RWPE1 (cell line): ENCODE measurements around the gene AGBL1.

Experiments used
- CTCF ChIA-PET: fragments of 350-600 bp; sonication (Branson Sonifier 250); formaldehyde crosslinking; extraction: SDS; loops from one replicate; lab custom pipeline; 2021; lab: Yijun Ruan, JAX
- POLR2A ChIA-PET: fragments of 400-600 bp; formaldehyde crosslinking; extraction: SDS; loops from one replicate; lab custom pipeline; 2020; ENCODE audit warnings: antibody characterized with exemption; ENCODE audit not compliant: low non-redundant PET; lab: Yijun Ruan, JAX
- DNase-seq: peaks from one replicate; pipeline ENCODE4 v3.0.0; 2012; ENCODE audit warnings: low spot score
- H3K27ac ChIP-seq: fragments of 450-650 bp; 2 replicates; pipeline ENCODE4 v1.5.1; 2017
- CTCF ChIP-seq: fragments of 450-650 bp; conservative IDR thresholded peaks from 2 replicates; pipeline ENCODE4 v1.5.1; 2017; ENCODE audit warnings: low read depth, mild to moderate bottlenecking

Gene AGBL1

GRCh38 chr15:86235667-86236066 lies 156.0 kb downstream of the AGBL1 start:
- no peak for DNase-seq
- ChIA-PET POLR2A (no interaction called here), CTCF (no interaction called here)

GRCh38 chr15:86236356-86237110 lies 156.9 kb downstream of the AGBL1 start:
- TF ChIP-seq CTCF, result no peak
- CTCF ChIA-PET, result interaction anchor here (0.7 kb wide), 1 partner anchor 508 kb away, joined by 3 read pairs; no protein-coding TSS in a partner anchor
- POLR2A ChIA-PET, result no interaction called here
- no peak overlapping the region for H3K27ac ChIP-seq
- no peak for DNase-seq

More at GRCh38 chr15:86235667-86236066, 156.0 kb downstream of the AGBL1 start:
- no peak for TF ChIP-seq CTCF
- H3K27ac ChIP-seq, result no peak overlapping the region

GRCh38 chr15:86237111-86237500 lies 157.4 kb downstream of the AGBL1 start:
- CTCF ChIA-PET, result interaction anchor here (0.7 kb wide), 1 partner anchor 508 kb away, joined by 3 read pairs; no protein-coding TSS in a partner anchor
- H3K27ac ChIP-seq, result no peak overlapping the region
- no peak for TF ChIP-seq CTCF
- DNase-seq, result no peak
- POLR2A ChIA-PET, result no interaction called here

- ChIA-PET CTCF (no interaction called here), POLR2A (no interaction called here)
- DNase-seq, result no peak
- no peak overlapping the region for H3K27ac ChIP-seq
- no peak for TF ChIP-seq CTCF
These were observed 167.7 kb downstream of the AGBL1 start for GRCh38 chr15:86247249-86247955.

GRCh38 chr15:86255247-86255646 lies 175.6 kb downstream of the AGBL1 start:
- H3K27ac ChIP-seq, result no peak overlapping the region
- DNase-seq, result no peak
- ChIA-PET CTCF (no interaction called here), POLR2A (no interaction called here)
- no peak for TF ChIP-seq CTCF

- POLR2A ChIA-PET, result no interaction called here
- no peak overlapping the region for H3K27ac ChIP-seq
- CTCF ChIA-PET, result no interaction called here
- TF ChIP-seq CTCF, result no peak
- no peak for DNase-seq
These were observed 177.0 kb downstream of the AGBL1 start for GRCh38 chr15:86256628-86257027.
